GM21717 (cell line): ENCODE measurements around the gene RALGPS1.

Source experiments
- ATAC-seq: cut with Tn5 transposase; IDR thresholded peaks from one replicate; pipeline ENCODE4 v1.9.1; 2021; ENCODE audit warnings: mild to moderate bottlenecking, moderate library complexity; ENCODE audit not compliant: unreplicated experiment

The RALGPS1 gene

DNA sequence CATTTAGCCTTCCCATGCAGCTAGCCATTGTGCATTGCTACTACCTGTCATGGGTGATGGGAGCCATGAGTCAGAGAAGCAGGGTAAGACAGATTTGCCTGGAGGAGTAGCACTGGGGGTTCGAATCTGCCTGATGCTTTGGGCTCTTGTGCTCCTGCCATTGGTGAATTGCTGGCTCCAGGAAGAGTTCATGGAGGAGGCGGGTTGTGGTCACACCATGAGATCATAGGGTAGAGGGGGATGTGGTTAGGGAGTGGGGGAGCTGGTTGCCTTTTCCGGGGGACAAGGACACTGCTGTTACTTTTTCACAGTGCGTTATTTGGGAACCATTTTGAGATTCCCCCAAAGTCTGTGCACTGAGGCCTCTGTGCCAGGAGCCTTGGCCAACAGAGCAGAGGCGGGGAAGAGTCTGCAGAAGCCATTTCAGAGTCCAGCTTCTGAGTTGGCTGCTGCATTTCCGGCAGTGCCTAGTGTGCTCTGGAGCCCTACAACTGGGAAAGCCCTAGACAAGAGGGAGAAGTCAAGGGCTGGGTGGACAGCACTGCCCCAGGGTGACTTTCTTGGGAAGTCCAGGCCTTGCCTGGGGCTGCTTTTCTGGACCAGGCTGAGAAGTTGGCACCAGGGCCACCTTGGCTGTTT lies 201.6 kb downstream of the RALGPS1 start:
- ATAC-seq = no peak

DNA sequence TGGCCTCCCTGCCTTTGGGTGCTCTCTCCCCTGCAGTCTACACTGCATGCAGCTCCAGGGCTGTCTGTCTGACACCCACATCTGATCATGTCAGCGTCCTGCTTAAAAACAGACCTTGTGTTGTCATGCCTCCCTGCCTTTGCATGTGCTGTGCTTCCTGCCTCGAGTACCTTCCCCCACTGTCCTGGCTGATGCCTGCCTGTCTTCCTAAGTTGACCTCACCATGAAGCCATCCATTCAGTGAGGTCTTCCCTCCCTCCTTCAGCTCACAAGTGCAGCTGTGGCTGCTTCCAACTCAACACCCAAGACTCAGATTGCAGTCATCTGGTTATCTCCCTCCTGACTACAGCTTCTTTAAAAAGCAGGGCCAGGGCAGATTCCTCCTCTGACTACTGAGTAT lies 202.4 kb downstream of the RALGPS1 start:
- no peak for ATAC-seq

DNA sequence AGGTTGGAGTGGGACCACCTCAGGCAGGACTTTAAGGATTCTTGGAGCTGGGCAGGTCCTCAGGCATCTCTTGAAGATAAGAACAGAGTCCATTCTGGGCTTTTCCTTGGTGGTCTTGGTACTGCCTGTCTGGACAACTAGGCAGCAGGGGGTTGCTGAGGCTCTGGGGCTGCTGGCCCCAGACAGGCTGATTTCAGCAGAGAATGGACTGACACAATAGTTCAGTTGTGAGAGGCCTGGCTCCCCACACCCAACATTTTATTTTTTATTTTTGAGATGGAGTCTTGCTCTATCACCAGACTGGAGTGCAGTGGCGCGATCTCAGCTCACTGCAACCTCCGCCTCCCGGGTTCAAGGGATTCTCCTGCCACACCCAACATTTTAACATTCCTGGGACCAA lies 203.2 kb downstream of the RALGPS1 start:
- ATAC-seq = no peak

DNA sequence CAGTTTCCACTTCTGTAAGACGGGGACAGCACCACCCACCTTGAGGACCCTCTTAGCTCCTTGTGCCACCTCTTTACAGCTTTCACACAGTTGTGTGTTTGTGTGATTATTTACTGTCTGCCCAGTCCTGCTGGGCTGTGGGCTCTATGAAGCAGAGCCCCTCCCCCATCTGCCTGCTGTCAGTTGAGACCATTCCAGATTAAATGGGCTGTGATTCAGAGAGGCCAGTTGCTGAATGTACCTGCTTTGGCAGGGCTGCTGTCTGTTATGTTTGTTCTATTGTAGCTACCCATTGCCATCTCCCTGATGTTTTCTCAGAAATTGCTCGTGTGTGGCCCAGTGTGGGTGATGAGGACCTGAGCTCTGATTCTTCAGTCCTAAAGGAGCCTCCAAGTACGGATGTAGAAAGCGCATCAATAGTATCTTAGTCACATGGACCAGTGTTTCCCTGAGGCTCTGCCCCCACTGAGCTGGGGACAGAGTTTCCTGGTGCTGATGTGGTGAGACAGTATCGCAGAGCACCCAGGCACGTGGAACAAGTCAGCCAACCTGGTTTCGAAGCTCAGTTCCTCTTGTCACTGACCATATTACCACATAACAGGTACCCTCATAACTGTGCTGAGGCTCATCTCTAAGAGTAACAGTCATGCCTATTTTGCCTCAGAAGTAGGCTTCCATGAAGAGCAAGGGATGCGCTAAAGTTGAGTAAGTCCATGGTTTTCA lies 204.2 kb downstream of the RALGPS1 start:
- ATAC-seq = no peak

DNA sequence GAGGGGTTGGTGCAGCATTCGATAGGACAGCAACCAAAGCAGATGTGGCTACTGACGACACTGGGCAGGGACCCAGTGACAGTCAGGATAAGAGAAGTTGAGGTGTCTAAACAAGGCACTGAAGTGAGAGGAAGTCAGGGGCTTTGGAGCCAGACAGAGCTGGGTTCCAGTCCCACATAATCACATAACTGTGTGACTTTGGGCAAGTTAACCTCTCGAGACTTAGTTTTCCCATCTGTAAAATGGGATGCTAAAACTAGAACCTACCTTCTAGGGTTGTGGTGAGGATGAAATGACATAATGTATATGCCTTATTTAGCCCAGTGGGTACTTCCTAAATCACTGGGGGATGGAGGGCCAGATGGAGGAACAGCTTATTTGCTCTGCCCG lies 204.7 kb downstream of the RALGPS1 start:
- no peak for ATAC-seq

DNA sequence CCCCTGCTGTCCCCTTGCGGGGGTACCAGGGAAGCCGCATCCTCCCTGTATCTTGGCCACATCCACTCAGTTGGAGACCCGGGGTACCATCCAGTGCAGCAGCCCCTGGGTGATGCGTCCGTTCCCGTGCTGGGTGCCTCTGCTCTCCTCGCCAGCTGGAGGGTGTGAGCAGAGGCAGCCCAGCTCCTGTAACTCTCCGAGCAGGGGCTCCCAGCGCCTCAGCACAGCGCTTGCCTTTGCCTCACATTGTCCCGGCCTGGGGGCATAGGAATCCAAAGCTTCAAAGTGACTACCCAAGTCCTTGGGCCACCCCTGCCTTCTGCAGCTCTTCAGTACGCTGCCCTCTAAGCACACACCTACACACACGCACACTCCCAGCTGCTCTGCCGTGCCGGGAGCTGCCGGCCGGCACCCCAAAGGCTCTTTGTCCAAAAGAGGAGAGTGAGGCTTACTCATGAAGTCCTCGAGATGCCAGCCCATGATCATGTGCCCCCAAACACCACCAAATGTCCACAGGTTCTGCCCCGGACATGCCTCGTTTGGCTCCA lies 207.1 kb downstream of the RALGPS1 start:
- ATAC-seq = no peak

DNA sequence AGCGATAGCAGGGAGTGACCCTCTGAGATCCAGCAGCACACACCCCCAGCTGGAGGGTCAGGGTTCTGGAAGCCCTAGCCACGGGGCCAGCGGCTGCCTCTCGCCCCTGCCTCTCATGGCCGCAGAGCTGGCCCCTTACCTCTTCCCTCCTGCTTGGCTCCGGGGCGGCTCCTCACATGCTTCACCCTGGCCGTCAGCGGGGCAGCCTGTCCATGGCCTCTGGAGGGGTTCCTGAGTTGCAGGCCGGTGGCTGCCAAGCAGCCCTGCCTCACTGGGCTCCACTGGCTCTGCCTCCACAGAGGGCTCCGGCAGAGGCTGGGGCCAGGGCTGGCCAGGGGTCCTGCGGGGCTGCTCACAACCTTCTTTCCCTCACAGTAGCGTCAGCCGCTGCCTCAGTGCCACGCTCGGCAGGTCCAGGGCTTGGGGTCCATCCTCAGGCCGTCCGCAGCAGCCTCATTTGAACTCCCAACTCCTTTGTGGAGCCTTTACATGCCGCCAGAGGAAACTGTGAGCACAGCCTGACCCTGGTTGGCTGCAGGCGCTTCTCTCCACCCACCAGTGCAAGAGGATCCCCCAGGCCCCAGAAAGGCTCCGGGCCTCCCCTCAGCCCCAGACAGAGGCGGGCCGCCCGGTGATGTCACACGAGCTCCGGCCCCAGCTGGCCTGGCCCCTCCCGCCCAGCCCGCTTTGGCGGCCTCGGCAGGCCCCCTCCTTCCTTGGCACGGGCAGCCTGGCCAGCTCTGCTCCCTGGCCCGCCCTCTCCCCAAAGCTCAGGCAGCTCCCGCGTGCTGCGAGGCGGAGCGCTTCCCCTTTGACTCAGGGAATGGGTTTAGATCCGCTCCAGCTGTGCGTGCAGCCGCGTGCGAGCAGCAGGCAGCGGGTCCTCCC lies 207.8 kb downstream of the RALGPS1 start, which contains the start of gene ANGPTL2:
ANGPTL2 (minus strand) TSS at position 460 of the 888 bp plus-strand sequence. CDS start 13,904 bp downstream, outside the sequence.
- no peak for ATAC-seq

DNA sequence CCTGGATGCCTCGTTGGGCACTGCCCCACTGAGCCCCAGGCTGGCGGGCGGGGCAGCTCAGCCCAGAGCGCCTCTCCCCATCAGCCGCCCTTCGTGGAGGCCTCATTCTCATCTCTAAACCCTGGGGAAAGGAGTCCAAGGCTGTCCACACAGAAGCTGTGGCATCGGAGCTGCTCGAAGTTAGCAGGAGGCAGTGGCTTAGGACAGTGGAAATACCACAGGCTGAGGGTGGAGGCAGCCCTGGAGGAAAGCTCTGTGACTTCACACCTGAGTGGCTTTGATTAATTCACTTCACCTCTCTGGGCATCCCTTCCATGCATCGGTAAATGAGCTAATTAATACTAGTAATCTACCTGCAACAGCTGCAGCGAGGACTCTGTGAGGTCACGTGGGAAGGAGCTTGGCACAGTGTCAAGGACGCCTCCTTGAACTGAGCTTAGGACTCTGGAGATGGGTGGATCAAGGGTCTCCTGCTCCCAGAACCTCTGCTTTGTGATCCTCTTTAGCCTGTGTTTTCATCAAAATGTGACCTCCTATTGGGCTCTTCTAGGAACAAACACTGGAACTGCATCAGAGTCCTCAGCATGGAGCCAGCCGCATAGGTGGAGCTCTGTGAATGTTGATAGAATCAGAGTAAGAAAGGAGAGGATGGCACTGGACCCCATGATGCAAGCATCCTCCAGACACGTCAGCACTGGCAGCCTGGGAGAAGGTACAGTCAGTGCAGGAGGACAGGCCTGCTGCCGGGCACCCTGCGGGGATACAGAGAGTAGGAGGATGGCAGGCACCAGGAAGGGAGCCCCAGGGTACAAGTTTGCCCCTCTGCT lies 208.7 kb downstream of the RALGPS1 start:
- ATAC-seq = no peak

DNA sequence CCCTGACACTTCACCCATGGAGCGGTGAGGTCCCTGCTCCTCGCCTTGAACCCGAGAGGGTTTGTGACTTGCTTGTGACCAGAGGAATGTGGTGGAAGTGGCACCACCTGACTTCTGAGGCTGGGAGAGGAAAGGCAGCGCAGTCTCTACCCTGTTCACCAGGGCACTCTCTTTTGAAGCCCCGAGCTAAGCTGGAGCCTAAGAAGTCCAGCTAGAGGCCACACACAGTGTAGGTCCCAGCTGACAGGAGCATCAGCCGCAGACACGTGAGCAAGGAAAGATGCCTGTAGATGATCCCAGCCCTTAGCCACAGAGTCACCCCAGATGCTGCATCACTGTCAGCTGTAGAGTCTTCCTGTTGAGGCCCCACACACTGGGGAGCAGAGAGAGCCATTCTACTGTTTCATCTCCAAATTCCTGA lies 209.5 kb downstream of the RALGPS1 start:
- no peak for ATAC-seq

DNA sequence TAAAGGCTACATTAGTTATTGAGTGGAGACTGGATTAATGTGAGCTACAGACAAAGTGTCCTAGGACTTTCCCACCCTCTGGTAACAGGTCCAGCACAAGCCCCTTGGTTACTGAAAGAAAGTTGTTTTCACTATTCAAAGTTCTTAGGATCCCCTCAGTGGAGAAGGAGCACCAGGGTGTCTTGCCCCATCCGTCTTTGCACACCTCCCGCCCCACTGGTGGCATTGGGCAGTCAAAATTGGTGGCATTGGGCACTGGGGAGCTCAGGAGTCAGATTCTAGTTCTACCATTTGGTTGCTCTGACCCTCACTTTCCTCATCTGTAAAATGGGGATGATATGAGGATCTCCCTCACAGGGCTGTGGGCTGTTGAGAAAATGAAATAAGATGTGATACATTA lies 210.2 kb downstream of the RALGPS1 start:
- no peak for ATAC-seq

DNA sequence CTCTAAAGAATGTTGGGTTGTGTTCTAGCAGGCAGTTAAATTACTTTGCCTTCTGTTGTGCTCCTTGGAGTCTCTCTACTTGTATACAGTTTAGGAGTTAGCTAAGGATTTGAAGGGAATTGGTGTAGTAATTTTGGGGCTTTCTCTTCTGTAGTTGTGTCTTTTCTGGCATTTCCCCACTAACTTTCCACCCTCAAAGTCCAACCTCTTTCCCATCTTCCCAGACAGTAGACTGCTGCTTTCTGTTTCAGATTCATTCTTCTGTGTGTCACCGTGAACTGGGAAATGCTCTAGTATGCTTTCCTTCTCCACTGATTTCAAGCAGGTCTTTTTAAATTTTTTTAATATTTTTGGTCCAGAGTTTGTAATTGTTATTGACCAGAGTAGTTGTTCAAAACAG lies 212.4 kb downstream of the RALGPS1 start:
- no peak for ATAC-seq

DNA sequence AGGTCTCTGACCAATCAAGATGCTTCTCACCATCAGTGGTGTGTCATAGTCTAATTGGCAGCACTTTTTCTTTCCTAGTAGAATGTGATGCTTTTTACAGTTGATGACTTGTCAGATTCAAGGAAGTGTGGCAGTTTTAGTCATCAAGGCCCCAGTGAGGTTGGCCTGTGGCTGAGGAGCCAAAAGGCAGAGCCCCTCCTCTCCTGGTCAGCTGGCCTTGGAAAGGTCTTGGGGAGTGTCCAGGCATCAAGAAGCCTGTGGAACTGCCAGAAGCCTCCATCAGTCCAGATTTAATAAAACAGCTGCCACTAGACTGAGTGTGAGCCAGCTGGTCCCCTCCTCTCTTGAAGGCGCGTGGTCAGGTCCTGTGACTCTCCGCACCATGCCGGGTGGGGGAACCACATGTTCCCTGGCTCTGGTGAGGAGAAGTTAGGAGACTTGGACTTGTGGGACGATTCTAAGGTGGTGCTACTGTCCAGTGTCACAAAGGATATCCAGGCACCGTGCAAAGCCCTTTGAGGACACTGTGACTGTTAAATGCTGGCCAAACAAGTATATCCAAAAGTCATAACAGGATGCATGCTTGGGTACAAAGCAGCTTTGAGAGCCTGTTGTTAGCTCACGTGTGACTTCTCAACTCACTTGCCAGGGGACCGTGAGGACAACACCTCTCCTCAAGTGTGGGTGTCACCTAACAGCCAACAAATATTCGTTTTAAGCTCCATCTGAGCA lies 213.9 kb downstream of the RALGPS1 start:
- ATAC-seq = no peak

DNA sequence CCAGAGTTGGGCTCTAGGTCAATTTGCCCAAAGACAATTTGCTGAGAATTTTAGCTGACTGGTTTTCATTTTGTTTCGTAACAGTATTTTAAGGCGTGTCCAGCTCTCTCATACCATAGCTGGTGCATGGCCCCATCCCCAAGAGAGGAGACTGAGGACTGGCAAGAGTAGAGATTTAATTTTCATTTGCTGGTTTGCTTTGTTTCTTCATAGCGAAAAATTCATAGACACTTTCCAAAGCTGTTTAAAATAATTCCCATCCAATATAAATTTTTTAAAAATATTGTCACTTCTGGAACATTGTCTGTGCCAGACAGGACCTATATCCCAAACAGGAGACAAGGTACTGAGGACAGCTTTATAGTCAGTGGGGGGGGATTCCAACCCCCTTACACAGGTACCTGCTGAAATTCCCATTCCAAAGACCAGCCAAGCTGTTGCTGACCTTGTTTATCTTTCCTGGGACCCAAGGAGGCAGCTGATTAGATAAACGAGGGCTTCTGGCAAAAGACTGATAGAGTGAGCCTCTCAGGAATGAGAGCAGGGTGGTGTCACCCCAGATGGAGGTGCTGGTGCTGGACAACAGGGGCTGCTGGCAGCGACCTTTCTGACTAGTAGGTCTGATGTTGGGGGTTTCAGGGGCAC lies 214.6 kb downstream of the RALGPS1 start:
- no peak for ATAC-seq

DNA sequence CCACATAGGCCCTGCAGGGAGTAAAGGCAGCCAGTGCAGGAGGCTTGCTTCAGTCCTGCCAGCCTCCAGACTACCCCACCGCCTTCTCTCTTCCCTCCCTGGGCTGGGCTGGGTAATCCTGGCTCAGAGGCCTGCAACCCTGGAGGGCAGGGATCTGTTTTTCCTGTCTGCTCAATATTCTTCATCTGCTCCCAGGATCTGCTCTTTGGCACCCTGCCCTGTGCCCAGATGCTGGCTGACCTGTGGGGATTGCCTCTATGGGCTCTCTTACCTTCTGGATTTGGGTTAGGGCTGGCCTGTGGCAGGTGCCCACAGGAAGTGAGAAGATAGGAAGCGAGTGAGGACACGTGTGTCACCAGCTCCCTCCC lies 215.1 kb downstream of the RALGPS1 start:
- no peak for ATAC-seq

DNA sequence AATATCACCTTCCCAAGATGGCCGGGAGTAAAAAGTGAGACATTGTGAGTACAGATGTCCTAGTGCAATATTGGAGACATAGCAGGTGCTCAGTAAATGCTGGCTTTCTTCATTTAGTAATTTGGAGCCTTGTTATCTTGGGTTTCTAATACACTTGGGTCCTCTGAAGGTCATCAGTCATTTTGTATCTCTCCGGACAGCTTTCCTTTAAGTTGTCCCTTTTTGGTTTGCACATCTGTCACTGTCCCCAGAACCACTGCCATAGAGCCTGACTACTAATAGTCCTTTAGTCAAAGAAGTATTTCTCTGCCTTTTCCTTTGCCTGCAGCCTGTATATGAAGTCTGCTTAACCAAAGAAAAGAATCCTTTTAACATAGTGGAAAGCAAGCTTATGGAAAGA lies 215.7 kb downstream of the RALGPS1 start:
- ATAC-seq = no peak

DNA sequence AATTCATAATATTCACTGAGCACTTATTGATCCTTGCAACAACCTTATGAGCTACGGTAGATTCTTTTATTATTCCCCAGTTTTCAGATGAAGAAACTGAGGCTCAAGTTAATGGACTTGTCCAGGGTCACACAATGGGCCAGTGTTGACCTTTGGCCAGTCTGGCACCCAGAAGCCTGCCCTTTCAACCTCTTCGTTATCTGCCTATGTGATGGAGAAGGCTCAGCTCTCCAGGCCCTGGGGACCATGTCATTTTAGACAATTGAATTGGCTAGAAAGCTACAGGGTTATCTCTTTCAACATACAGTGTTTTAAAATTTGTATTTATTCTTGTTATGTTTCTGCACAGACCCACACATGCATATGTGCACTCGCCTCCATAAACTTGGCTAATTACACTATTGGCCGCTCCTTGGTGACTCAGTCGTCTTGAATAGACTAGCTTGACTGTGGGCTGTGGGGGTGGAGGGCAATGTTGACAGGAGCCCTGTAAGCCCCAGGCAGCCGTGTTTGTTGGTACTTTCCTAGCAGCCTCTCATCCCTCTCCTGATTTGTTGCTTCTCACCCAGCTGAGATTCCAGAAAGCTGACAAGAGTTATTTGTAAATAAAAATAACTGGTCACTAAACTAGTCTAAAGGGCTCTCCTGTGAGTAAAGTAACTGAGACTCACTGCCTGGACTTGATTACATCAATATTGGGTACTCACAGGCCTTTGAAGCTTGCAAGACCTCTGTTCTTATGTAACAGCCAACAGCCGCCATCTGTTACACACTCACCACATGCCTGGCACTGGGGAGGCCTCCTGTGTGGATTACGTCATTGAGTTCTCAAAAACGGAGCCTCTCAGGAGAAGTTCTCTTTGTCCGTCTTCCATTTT lies 216.3 kb downstream of the RALGPS1 start:
- ATAC-seq = no peak

DNA sequence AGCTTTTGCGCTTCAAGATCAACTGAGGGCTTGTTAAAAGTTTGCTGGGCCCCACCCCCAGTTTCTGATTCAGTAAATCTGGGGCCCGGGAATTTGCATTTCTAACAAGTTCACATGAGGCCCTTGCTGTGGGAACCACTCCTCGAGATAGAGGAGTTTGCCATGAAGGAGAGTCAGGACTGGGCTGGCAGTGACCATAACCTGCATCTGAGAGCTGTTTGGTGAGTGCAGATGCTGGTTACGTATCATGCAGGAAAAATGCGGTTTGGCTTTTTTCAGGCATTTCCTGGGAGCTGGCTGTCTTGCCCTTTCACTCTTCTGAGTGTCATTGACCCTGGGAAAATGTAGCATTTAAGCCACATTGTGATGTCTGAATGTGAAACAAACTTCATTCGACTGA lies 217.3 kb downstream of the RALGPS1 start:
- ATAC-seq = no peak

DNA sequence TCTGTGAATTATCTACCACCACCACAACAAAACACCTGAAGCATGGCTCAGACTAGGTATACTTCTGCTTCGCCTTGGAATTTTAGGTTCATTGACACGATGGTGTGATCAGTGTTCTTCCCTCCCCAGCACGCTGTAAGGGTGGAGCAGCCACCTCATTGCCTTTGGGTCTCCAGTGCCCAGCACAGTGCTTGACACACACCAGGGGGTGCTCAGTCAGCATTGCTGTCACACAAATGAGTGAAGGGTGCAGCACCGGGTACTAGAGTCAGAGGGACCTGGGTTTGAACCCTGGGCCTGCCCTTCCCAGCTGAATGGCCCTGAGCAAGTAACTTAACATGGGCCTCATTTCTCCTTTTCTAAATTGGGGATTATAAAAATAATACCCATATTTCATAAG lies 217.8 kb downstream of the RALGPS1 start:
- no peak for ATAC-seq
